Measurements from ENCODE around the gene POLE3.
"Not testable (repeated sequence)": the region's sequence is repeated elsewhere in the genome, so short reads cannot be mapped to it uniquely, and the experiment has no call there.

Gene POLE3

GRCh38 chr9:113446323-113446740 lies 35.9 kb upstream of the POLE3 start:
- no peak overlapping the region for H4K5ac ChIP-seq (ENCODE audit: low read length)
- no peaks in the 10 kb centered on the region for H3K79me2 ChIP-seq (ENCODE audit: control insufficient read depth, insufficient read depth, low read length)
- H3K18ac ChIP-seq (ENCODE audit: low read length): no peak overlapping the region
- H3K4me1 ChIP-seq (ENCODE audit: control insufficient read depth, low read depth, low read length): no peaks in the 10 kb centered on the region
- no peak overlapping the region for H4K8ac ChIP-seq (ENCODE audit: low read depth, low read length)
- no peak overlapping the region for H3K4ac ChIP-seq (ENCODE audit: low read depth, low read length)
- no peaks in the 10 kb centered on the region for H3K27me3 ChIP-seq (ENCODE audit: insufficient read depth, low read length, poor library complexity)
- H2BK120ac ChIP-seq (ENCODE audit: low read depth, low read length): peak overlapping the region; percentile 14
- no peaks in the 10 kb centered on the region for H3K79me1 ChIP-seq (ENCODE audit: low read length)
- no peak overlapping the region for H2BK15ac ChIP-seq (replicated peaks; ENCODE audit: low read depth)
- no peak overlapping the region for H2BK5ac ChIP-seq (ENCODE audit: low read length)
- no peaks in the 10 kb centered on the region for H3K36me3 ChIP-seq (ENCODE audit: control insufficient read depth, insufficient read depth, low read length)
- no peak overlapping the region for H3K23ac ChIP-seq (ENCODE audit: low read length)
- H3K27ac ChIP-seq (ENCODE audit: low read depth, low read length): no peak overlapping the region
- no peak overlapping the region for H3K9ac ChIP-seq (ENCODE audit: low read length)
- H3K4me3 ChIP-seq (ENCODE audit: low read length): no peak overlapping the region
- WGBS (ENCODE audit: extremely low coverage, insufficient coverage, low lambda C conversion rate): no CpG with 5 or more reads among the region's 3 CpGs
- no peak overlapping the region for H3K4me2 ChIP-seq (ENCODE audit: low read length)
- H3K56ac ChIP-seq (ENCODE audit: low read length): no peak overlapping the region
- peak; percentile 74 for DNase-seq
- H2AK5ac ChIP-seq (ENCODE audit: low read length): no peak overlapping the region

GRCh38 chr9:113444736-113445135 lies 34.3 kb upstream of the POLE3 start:
- no peak for DNase-seq
- Histone ChIP-seq H3K4me1 (ENCODE audit: control insufficient read depth, low read depth, low read length) (no peaks in the 10 kb centered on the region), H4K8ac (ENCODE audit: low read depth, low read length) (no peak overlapping the region), H3K4me3 (ENCODE audit: low read length) (no peak overlapping the region), H3K23ac (ENCODE audit: low read length) (no peak overlapping the region), H3K36me3 (ENCODE audit: control insufficient read depth, insufficient read depth, low read length) (no peaks in the 10 kb centered on the region), H3K4me2 (ENCODE audit: low read length) (no peak overlapping the region), H3K56ac (ENCODE audit: low read length) (no peak overlapping the region), H2BK15ac (replicated peaks; ENCODE audit: low read depth) (no peak overlapping the region), H3K18ac (ENCODE audit: low read length) (no peak overlapping the region), H3K4ac (ENCODE audit: low read depth, low read length) (no peak overlapping the region), H2AK5ac (ENCODE audit: low read length) (no peak overlapping the region), H2BK5ac (ENCODE audit: low read length) (no peak overlapping the region), H3K27me3 (ENCODE audit: insufficient read depth, low read length, poor library complexity) (no peaks in the 10 kb centered on the region), H4K5ac (ENCODE audit: low read length) (no peak overlapping the region), H2BK120ac (ENCODE audit: low read depth, low read length) (no peak overlapping the region), H3K27ac (ENCODE audit: low read depth, low read length) (no peak overlapping the region), H3K79me2 (ENCODE audit: control insufficient read depth, insufficient read depth, low read length) (no peaks in the 10 kb centered on the region), H3K9ac (ENCODE audit: low read length) (no peak overlapping the region), H3K79me1 (ENCODE audit: low read length) (no peaks in the 10 kb centered on the region)
- no CpG with 5 or more reads among the region's 2 CpGs for WGBS (ENCODE audit: extremely low coverage, insufficient coverage, low lambda C conversion rate)

GRCh38 chr9:113437716-113438115 lies 27.2 kb upstream of the POLE3 start:
- H3K23ac ChIP-seq (ENCODE audit: low read length); H2AK5ac ChIP-seq (ENCODE audit: low read length); H4K8ac ChIP-seq (ENCODE audit: low read depth, low read length); H3K56ac ChIP-seq (ENCODE audit: low read length); H3K18ac ChIP-seq (ENCODE audit: low read length); H3K27me3 ChIP-seq (ENCODE audit: insufficient read depth, low read length, poor library complexity); H3K4ac ChIP-seq (ENCODE audit: low read depth, low read length); H3K27ac ChIP-seq (ENCODE audit: low read depth, low read length); H3K4me3 ChIP-seq (ENCODE audit: low read length); H2BK120ac ChIP-seq (ENCODE audit: low read depth, low read length); H3K9ac ChIP-seq (ENCODE audit: low read length); H3K4me2 ChIP-seq (ENCODE audit: low read length); DNase-seq; H3K4me1 ChIP-seq (ENCODE audit: control insufficient read depth, low read depth, low read length); H3K79me1 ChIP-seq (ENCODE audit: low read length); H3K36me3 ChIP-seq (ENCODE audit: control insufficient read depth, insufficient read depth, low read length); H2BK15ac ChIP-seq (replicated peaks; ENCODE audit: low read depth); H3K79me2 ChIP-seq (ENCODE audit: control insufficient read depth, insufficient read depth, low read length); H2BK5ac ChIP-seq (ENCODE audit: low read length); H4K5ac ChIP-seq (ENCODE audit: low read length): not testable (repeated sequence)
- WGBS (ENCODE audit: extremely low coverage, insufficient coverage, low lambda C conversion rate): no CpG with 5 or more reads among the region's 1 CpG

- Histone ChIP-seq H3K9ac (ENCODE audit: low read length) (no peak overlapping the region), H3K4me2 (ENCODE audit: low read length) (no peak overlapping the region), H3K27ac (ENCODE audit: low read depth, low read length) (no peak overlapping the region), H3K4ac (ENCODE audit: low read depth, low read length) (no peak overlapping the region), H3K79me2 (ENCODE audit: control insufficient read depth, insufficient read depth, low read length) (no peaks in the 10 kb centered on the region), H2BK120ac (ENCODE audit: low read depth, low read length) (no peak overlapping the region), H3K27me3 (ENCODE audit: insufficient read depth, low read length, poor library complexity) (no peaks in the 10 kb centered on the region), H3K23ac (ENCODE audit: low read length) (no peak overlapping the region), H3K79me1 (ENCODE audit: low read length) (no peaks in the 10 kb centered on the region), H3K36me3 (ENCODE audit: control insufficient read depth, insufficient read depth, low read length) (no peaks in the 10 kb centered on the region), H3K4me1 (ENCODE audit: control insufficient read depth, low read depth, low read length) (no peaks in the 10 kb centered on the region), H4K5ac (ENCODE audit: low read length) (no peak overlapping the region), H2BK5ac (ENCODE audit: low read length) (no peak overlapping the region), H3K4me3 (ENCODE audit: low read length) (no peak overlapping the region), H3K18ac (ENCODE audit: low read length) (no peak overlapping the region), H2BK15ac (replicated peaks; ENCODE audit: low read depth) (no peak overlapping the region), H4K8ac (ENCODE audit: low read depth, low read length) (no peak overlapping the region), H2AK5ac (ENCODE audit: low read length) (no peak overlapping the region), H3K56ac (ENCODE audit: low read length) (no peak overlapping the region)
- no peak for DNase-seq
- WGBS (ENCODE audit: extremely low coverage, insufficient coverage, low lambda C conversion rate): no CpG with 5 or more reads among the region's 4 CpGs
Measured at GRCh38 chr9:113436728-113437515, 26.4 kb upstream of the POLE3 start.

- no peak overlapping the region for H3K9ac ChIP-seq (ENCODE audit: low read length)
- H3K79me2 ChIP-seq (ENCODE audit: control insufficient read depth, insufficient read depth, low read length): no peaks in the 10 kb centered on the region
- H3K36me3 ChIP-seq (ENCODE audit: control insufficient read depth, insufficient read depth, low read length): no peaks in the 10 kb centered on the region
Measured at GRCh38 chr9:113431191-113431590, 20.7 kb upstream of the POLE3 start.

GRCh38 chr9:113428062-113428615 lies 17.7 kb upstream of the POLE3 start:
- no peak overlapping the region for H4K8ac ChIP-seq (ENCODE audit: low read depth, low read length)
- H2BK5ac ChIP-seq (ENCODE audit: low read length): no peak overlapping the region
- H3K4ac ChIP-seq (ENCODE audit: low read depth, low read length): no peak overlapping the region
- no peak overlapping the region for H2AK5ac ChIP-seq (ENCODE audit: low read length)
- no peaks in the 10 kb centered on the region for H3K79me2 ChIP-seq (ENCODE audit: control insufficient read depth, insufficient read depth, low read length)
- H2BK120ac ChIP-seq (ENCODE audit: low read depth, low read length): no peak overlapping the region
- no peak overlapping the region for H3K18ac ChIP-seq (ENCODE audit: low read length)
- no peak overlapping the region for H3K56ac ChIP-seq (ENCODE audit: low read length)
- H3K4me1 ChIP-seq (ENCODE audit: control insufficient read depth, low read depth, low read length): no peaks in the 10 kb centered on the region
- no peak overlapping the region for H3K23ac ChIP-seq (ENCODE audit: low read length)
- H2BK15ac ChIP-seq (replicated peaks; ENCODE audit: low read depth): no peak overlapping the region
- DNase-seq: no peak
- no peaks in the 10 kb centered on the region for H3K27me3 ChIP-seq (ENCODE audit: insufficient read depth, low read length, poor library complexity)
- no peak overlapping the region for H3K4me2 ChIP-seq (ENCODE audit: low read length)
- H4K5ac ChIP-seq (ENCODE audit: low read length): no peak overlapping the region
- no peak overlapping the region for H3K27ac ChIP-seq (ENCODE audit: low read depth, low read length)
- H3K9ac ChIP-seq (ENCODE audit: low read length): no peak overlapping the region
- no peaks in the 10 kb centered on the region for H3K36me3 ChIP-seq (ENCODE audit: control insufficient read depth, insufficient read depth, low read length)
- WGBS (ENCODE audit: extremely low coverage, insufficient coverage, low lambda C conversion rate): no CpG with 5 or more reads among the region's 1 CpG
- no peaks in the 10 kb centered on the region for H3K79me1 ChIP-seq (ENCODE audit: low read length)
- no peak overlapping the region for H3K4me3 ChIP-seq (ENCODE audit: low read length)

More at GRCh38 chr9:113431191-113431590, 20.7 kb upstream of the POLE3 start:
- Histone ChIP-seq H2BK120ac (ENCODE audit: low read depth, low read length) (no peak overlapping the region), H3K27me3 (ENCODE audit: insufficient read depth, low read length, poor library complexity) (no peaks in the 10 kb centered on the region), H3K56ac (ENCODE audit: low read length) (no peak overlapping the region), H4K5ac (ENCODE audit: low read length) (no peak overlapping the region), H3K4me3 (ENCODE audit: low read length) (no peak overlapping the region), H3K4ac (ENCODE audit: low read depth, low read length) (no peak overlapping the region), H3K23ac (ENCODE audit: low read length) (no peak overlapping the region), H4K8ac (ENCODE audit: low read depth, low read length) (no peak overlapping the region), H2BK5ac (ENCODE audit: low read length) (no peak overlapping the region), H2BK15ac (replicated peaks; ENCODE audit: low read depth) (no peak overlapping the region), H3K79me1 (ENCODE audit: low read length) (no peaks in the 10 kb centered on the region), H3K18ac (ENCODE audit: low read length) (no peak overlapping the region), H3K27ac (ENCODE audit: low read depth, low read length) (no peak overlapping the region), H3K4me2 (ENCODE audit: low read length) (no peak overlapping the region), H2AK5ac (ENCODE audit: low read length) (no peak overlapping the region), H3K4me1 (ENCODE audit: control insufficient read depth, low read depth, low read length) (no peaks in the 10 kb centered on the region)
- no peak for DNase-seq
